Endothelial cell of umbilical vein (primary cell): ENCODE measurements around the gene RAB35. TPM values are rescaled to one million over a fixed set of nuclear protein-coding genes. Genes with fewer than 3 reads are reported as not detected.

ENCODE experiments used
- BruUV-seq: library from RNA; stranded (reverse); fragments of 400-500 nt; replicated peaks from 2 replicates; lab custom pipeline; 2021; lab: Mats Ljungman, UMichigan
- CTCF ChIA-PET: fragments of 300-600, 350-600 bp; sonication (Branson Sonifier 250); formaldehyde crosslinking; loops from one replicate; lab custom pipeline; 2021; ENCODE audit warnings: antibody characterized with exemption, inconsistent platforms; lab: Charles Lee
- POLR2A ChIA-PET: fragments of 300-600, 350-600 bp; sonication (Branson Sonifier 250); formaldehyde crosslinking; loops from one replicate; lab custom pipeline; 2021; ENCODE audit warnings: antibody characterized with exemption, inconsistent platforms; lab: Charles Lee
- DNase-seq: peaks from one replicate; pipeline ENCODE4 v3.0.0-alpha.2; 2011; ENCODE audit warnings: low read depth, low spot score
- FAIRE-seq: peaks from 2 replicates; lab custom pipeline; 2011; peaks lifted over from hg19 to GRCh38; lab: Jason Lieb, UNC
- H2AFZ ChIP-seq: 2 replicates; pipeline ENCODE4 v1.6.0; 2012; ENCODE audit warnings: low read depth, low read length, control low read depth, inconsistent platforms
- H3K27ac ChIP-seq: 2 replicates; pipeline ENCODE4 v1.5.1; 2011; ENCODE audit warnings: low read depth, mild to moderate bottlenecking, control low read depth, low read length, moderate library complexity; ENCODE audit not compliant: insufficient read depth
- H3K27me3 ChIP-seq, 2 experiments: 2 replicates each; pipeline versions ENCODE4 v1.6.0 to v1.6.1; 2011; ENCODE audit warnings: low read length in 2 of 2, mixed read lengths in 1 of 2; ENCODE audit not compliant: control insufficient read depth in 2 of 2, insufficient read depth in 2 of 2
- H3K36me3 ChIP-seq, 2 experiments: 2 replicates in 1 of 2; 3 replicates in 1 of 2; pipeline ENCODE4 v1.5.1; 2011; ENCODE audit warnings: low read length in 2 of 2, mild to moderate bottlenecking in 1 of 2, moderate library complexity in 1 of 2; ENCODE audit not compliant: control insufficient read depth in 2 of 2, insufficient read depth in 2 of 2; ENCODE audit errors: extremely low read depth in 1 of 2
- H3K4me1 ChIP-seq: 3 replicates; pipeline ENCODE4 v1.5.1; 2011; ENCODE audit warnings: mild to moderate bottlenecking, low read length; ENCODE audit not compliant: control insufficient read depth, insufficient read depth; ENCODE audit errors: extremely low read depth
- H3K4me2 ChIP-seq: 2 replicates; pipeline ENCODE4 v1.6.1; 2011; ENCODE audit warnings: low read length, control low read depth, mixed read lengths; ENCODE audit not compliant: insufficient read depth
- H3K4me3 ChIP-seq, 3 experiments: fragments of 200-600 bp in 1 of 3; sonication (generic), shearing (Covaris generic) in 1 of 3; replicated peaks in 1 of 3; 2 replicates each; pipeline ENCODE4 v1.5.1; 2011 to 2016; ENCODE audit warnings: control low read depth in 3 of 3, low read length in 3 of 3, mild to moderate bottlenecking in 2 of 3, inconsistent platforms in 1 of 3, low read depth in 1 of 3, moderate library complexity in 1 of 3; ENCODE audit not compliant: insufficient read depth in 1 of 3
- H3K79me2 ChIP-seq: 2 replicates; pipeline ENCODE4 v1.6.0; 2012; ENCODE audit warnings: low read length, inconsistent platforms; ENCODE audit not compliant: control insufficient read depth, insufficient read depth
- H3K9ac ChIP-seq: replicated peaks from 2 replicates; pipeline ENCODE3; 2011; ENCODE audit warnings: low read length, control low read depth; ENCODE audit not compliant: insufficient read depth; ENCODE audit errors: extremely low read depth
- H3K9me1 ChIP-seq: replicated peaks from 3 replicates; pipeline ENCODE4 v1.6.0; 2011; ENCODE audit warnings: mild to moderate bottlenecking, low read length; ENCODE audit not compliant: control insufficient read depth, insufficient read depth; ENCODE audit errors: extremely low read depth
- H3K9me3 ChIP-seq: replicated peaks from 2 replicates; pipeline ENCODE4 v1.5.1; 2012; ENCODE audit warnings: low read length, inconsistent platforms; ENCODE audit not compliant: control insufficient read depth, insufficient read depth
- H4K20me1 ChIP-seq: replicated peaks from 2 replicates; pipeline ENCODE3; 2011; ENCODE audit warnings: mild to moderate bottlenecking, low read length; ENCODE audit not compliant: control insufficient read depth, insufficient read depth; ENCODE audit errors: extremely low read depth
- CTCF ChIP-seq, 2 donors: IDR thresholded peaks; 1 replicate in 1 of 2; 2 replicates in 1 of 2; pipeline ENCODE4 v1.5.1; 2011; ENCODE audit warnings: low read length in 2 of 2, mild to moderate bottlenecking in 2 of 2, moderate library complexity in 2 of 2, control low read depth in 1 of 2, inconsistent platforms in 1 of 2, low read depth in 1 of 2; ENCODE audit not compliant: insufficient read depth in 1 of 2; ENCODE audit errors: extremely low read depth in 1 of 2
- EZH2 ChIP-seq: IDR thresholded peaks from 2 replicates; pipeline ENCODE4 v1.6.1; 2012; ENCODE audit warnings: borderline replicate concordance, low read depth, mild to moderate bottlenecking, moderate library complexity, low read length, inconsistent platforms; ENCODE audit not compliant: severe bottlenecking
- FOS ChIP-seq: IDR thresholded peaks from 2 replicates; pipeline ENCODE4 v1.6.1; 2011; ENCODE audit warnings: mild to moderate bottlenecking, low read length, moderate library complexity, borderline replicate concordance; ENCODE audit not compliant: insufficient read depth
- GATA2 ChIP-seq: IDR thresholded peaks from 2 replicates; pipeline ENCODE4 v1.7.0; 2011; ENCODE audit warnings: low read depth, mild to moderate bottlenecking, moderate library complexity, mixed read lengths, low read length; ENCODE audit not compliant: insufficient read length, insufficient read depth
- JUN ChIP-seq: IDR thresholded peaks from 2 replicates; pipeline ENCODE4 v1.6.1; 2011; ENCODE audit warnings: borderline replicate concordance, low read depth; ENCODE audit not compliant: insufficient read length, insufficient read depth
- MAX ChIP-seq: IDR thresholded peaks from 2 replicates; pipeline ENCODE4 v1.6.1; 2011; ENCODE audit not compliant: insufficient read depth, insufficient read length
- MYC ChIP-seq: IDR thresholded peaks from one replicate; pipeline ENCODE4 v1.6.1; 2011; ENCODE audit warnings: mild to moderate bottlenecking, low read depth, low read length
- POLR2A ChIP-seq: IDR thresholded peaks from 2 replicates; pipeline ENCODE4 v1.6.1; 2012; ENCODE audit warnings: low read depth, mild to moderate bottlenecking, control low read depth, low read length
- POLR2AphosphoS5 ChIP-seq: IDR thresholded peaks from 2 replicates; pipeline ENCODE4 v1.6.1; 2012; ENCODE audit warnings: low read depth, mild to moderate bottlenecking, control low read depth, low read length, moderate library complexity; ENCODE audit not compliant: insufficient read depth
- dilution Hi-C: fragments of 300-500 bp; cut with MboI; formaldehyde crosslinking; loops from one replicate; pipeline ENCODE4 v1.15.0; 2019; ENCODE audit warnings: low sequenced_read_pairs; ENCODE audit not compliant: extremely low pct_ligation_motif_present
- intact Hi-C: fragments of 100-400 bp; cut with micrococcal nuclease; formaldehyde crosslinking; loops from one replicate; pipeline ENCODE4 v1.10.0; 2022
- polyA plus RNA-seq, 4 experiments: library from polyadenylated mRNA; depleted of rRNA in 3 of 4; stranded (reverse) in 3 of 4; unstranded in 1 of 4; fragments of >200 nt; gene quantifications; 2 replicates each; pipeline versions ENCODE4 v1.2.1 to v1.2.3, GENCODE V29; 2011 to 2012; ENCODE audit warnings: missing spikeins in 1 of 4
- total RNA-seq: library from RNA; stranded (reverse); gene quantifications from 2 replicates; pipeline ENCODE4 v1.2.3, GENCODE V29; 2021

Gene RAB35
- total and polyA plus RNA-seq, 2 donors (not counting 3 experiments of a cell fraction or from before 2014, with no cell fraction given): 70.5 to 80.3 TPM

- no peak for TF ChIP-seq CTCF (IDR thresholded peaks at IDR 0.05; ENCODE audit: extremely low read depth in 1 of 2, insufficient read depth in 1 of 2, low read depth in 1 of 2, low read length in 2 of 2)
- TF ChIP-seq POLR2AphosphoS5: no peak
- no peak for TF ChIP-seq MAX
- no peak for TF ChIP-seq GATA2
- no peak for TF ChIP-seq EZH2
- TF ChIP-seq MYC: no peak
- TF ChIP-seq FOS: no peak
- TF ChIP-seq JUN: no peak
- TF ChIP-seq POLR2A: no peak
- Histone ChIP-seq H3K4me3 (no peak overlapping the region), H3K36me3 (peaks cover 27 to 66% of the 10 kb centered on the region in 2 experiments), H3K4me1 (peaks cover 1% of the 10 kb centered on the region), H3K4me2 (no peak overlapping the region), H2AFZ (no peak overlapping the region), H3K79me2 (no peaks in the 10 kb centered on the region), H3K9ac (no peak overlapping the region), H3K27ac (no peak overlapping the region), H3K27me3 (no peaks in the 10 kb centered on the region), H3K9me1 (no peaks in the 10 kb centered on the region), H4K20me1 (no peaks in the 10 kb centered on the region), H3K9me3 (no peaks in the 10 kb centered on the region)
- ChIA-PET POLR2A (no interaction called here), CTCF (interaction anchor here (1.3 kb wide), 1 partner anchor 133 kb away, joined by 3 read pairs; the partner anchor contains the start of gene PXN)
- no TSS peak for BruUV-seq
- FAIRE-seq (no peak), DNase-seq (no peak)
- intact Hi-C loops: no loop called here
- dilution Hi-C loops: no loop called here
These were observed 16.4 kb upstream of the RAB35 start for GRCh38 chr12:120132863-120133385.
